Measurements from ENCODE around the gene KLF14. TPM values are rescaled to one million over a fixed set of nuclear protein-coding genes. Genes with fewer than 3 reads are reported as not detected.

KLF14 gene
- total and polyA plus RNA-seq, 9 of the 15 experiments (the other 6 are each of a cell fraction or from before 2014, with no cell fraction given) = 0.03 TPM; not detected in 8

- TF ChIP-seq ZNF609 (CRISPR knock-in tag; IDR thresholded peaks at IDR 0.05; ENCODE audit: borderline replicate concordance) = no peak
- TF ChIP-seq SAP30 (IDR thresholded peaks at IDR 0.05; ENCODE audit: borderline replicate concordance, insufficient read depth, low read depth, low read length, poor library complexity, severe bottlenecking) = peak; percentile 60
- no peak for TF ChIP-seq ATF2 (CRISPR knock-in tag; IDR thresholded peaks at IDR 0.05)
- no peak for TF ChIP-seq OTX1 (CRISPR knock-in tag; IDR thresholded peaks at IDR 0.05)
- TF ChIP-seq RERE (CRISPR knock-in tag; IDR thresholded peaks at IDR 0.05; ENCODE audit: borderline replicate concordance) = no peak
- TF ChIP-seq GTF2B (IDR thresholded peaks at IDR 0.05; ENCODE audit: extremely low read depth, insufficient read length) = no peak
- no peak for TF ChIP-seq KLF13 (tag; IDR thresholded peaks at IDR 0.05; ENCODE audit: borderline replicate concordance, low read depth)
- no peak for TF ChIP-seq RHOXF2B (CRISPR knock-in tag; conservative IDR thresholded peaks at IDR 0.05)
- TF ChIP-seq LCOR (CRISPR knock-in tag; IDR thresholded peaks at IDR 0.05) = no peak
- no peak for TF ChIP-seq PPARD (CRISPR knock-in tag; IDR thresholded peaks at IDR 0.05)
- no peak for TF ChIP-seq ZBTB26 (CRISPR knock-in tag; IDR thresholded peaks at IDR 0.05)
- no peak for TF ChIP-seq MTA2 (IDR thresholded peaks at IDR 0.05; ENCODE audit: low read depth)
Observed at GRCh38 chr7:130733931-130734814, at the start of gene KLF14 (continued).
